Panc1 (cell line): ENCODE data around the gene ZFAND2A.

ENCODE experiments used
- POLR2AphosphoS5 ChIP-seq: IDR thresholded peaks from 2 replicates; pipeline ENCODE4 v1.6.1; 2012; ENCODE audit warnings: mild to moderate bottlenecking, low read depth, low read length, moderate library complexity
- SIN3A ChIP-seq: IDR thresholded peaks from 2 replicates; pipeline ENCODE4 v1.6.1; 2012; ENCODE audit warnings: low read depth, mild to moderate bottlenecking, low read length, moderate library complexity, borderline replicate concordance; ENCODE audit not compliant: insufficient read depth
- TCF7L2 ChIP-seq: IDR thresholded peaks from 2 replicates; pipeline ENCODE4 v1.6.1; 2011; ENCODE audit warnings: mild to moderate bottlenecking, low read depth, low read length, inconsistent platforms
- TF ChIP-seq, protein P1 (sequence below): fragments of 450-650 bp; IDR thresholded peaks from 2 replicates; pipeline ENCODE4 v1.5.1; 2017; ENCODE audit warnings: mild to moderate bottlenecking

DNA sequence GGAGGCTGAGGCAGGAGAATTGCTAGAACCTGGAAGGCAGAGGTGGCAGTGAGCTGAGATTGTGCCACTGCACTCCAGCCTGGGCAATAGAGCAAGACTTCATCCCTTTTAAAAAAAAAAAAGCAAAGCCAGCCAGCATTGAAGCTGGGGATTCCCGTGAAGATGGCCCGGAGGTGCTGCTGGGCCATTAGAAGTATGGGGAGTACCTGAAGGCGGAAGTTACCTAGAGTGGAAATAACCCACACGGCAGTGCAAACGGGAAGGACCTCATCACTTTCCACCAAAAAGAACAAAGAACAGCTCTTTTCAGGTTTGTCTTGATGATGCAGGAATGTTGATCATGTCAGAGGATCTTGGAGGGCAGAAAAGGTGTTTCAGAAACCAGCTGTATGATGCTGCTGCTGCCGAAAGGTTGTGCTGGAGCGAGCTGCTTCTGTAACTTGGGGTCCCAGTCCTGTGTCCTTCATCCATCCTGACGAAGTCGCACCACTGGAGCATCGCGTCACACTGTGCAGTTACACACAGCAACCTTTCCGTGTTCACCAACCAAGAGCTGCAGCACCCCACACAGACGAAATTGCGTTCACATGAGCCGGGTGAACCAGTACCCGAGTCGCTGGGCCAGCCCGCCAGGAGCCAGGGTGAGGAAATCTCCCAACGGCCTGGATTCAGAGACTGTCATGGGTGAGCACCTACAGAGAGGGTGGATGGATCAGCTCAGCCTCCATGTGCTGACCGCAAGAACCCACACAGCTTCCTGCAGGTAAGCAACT is 8.2 kb downstream of the ZFAND2A start:
- TF ChIP-seq, protein P1, sequence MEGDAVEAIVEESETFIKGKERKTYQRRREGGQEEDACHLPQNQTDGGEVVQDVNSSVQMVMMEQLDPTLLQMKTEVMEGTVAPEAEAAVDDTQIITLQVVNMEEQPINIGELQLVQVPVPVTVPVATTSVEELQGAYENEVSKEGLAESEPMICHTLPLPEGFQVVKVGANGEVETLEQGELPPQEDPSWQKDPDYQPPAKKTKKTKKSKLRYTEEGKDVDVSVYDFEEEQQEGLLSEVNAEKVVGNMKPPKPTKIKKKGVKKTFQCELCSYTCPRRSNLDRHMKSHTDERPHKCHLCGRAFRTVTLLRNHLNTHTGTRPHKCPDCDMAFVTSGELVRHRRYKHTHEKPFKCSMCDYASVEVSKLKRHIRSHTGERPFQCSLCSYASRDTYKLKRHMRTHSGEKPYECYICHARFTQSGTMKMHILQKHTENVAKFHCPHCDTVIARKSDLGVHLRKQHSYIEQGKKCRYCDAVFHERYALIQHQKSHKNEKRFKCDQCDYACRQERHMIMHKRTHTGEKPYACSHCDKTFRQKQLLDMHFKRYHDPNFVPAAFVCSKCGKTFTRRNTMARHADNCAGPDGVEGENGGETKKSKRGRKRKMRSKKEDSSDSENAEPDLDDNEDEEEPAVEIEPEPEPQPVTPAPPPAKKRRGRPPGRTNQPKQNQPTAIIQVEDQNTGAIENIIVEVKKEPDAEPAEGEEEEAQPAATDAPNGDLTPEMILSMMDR: no peak
- no peak for TF ChIP-seq POLR2AphosphoS5
- TF ChIP-seq SIN3A: no peak
- no peak for TF ChIP-seq TCF7L2
